Measurements from ENCODE around the gene PDE4C.

Gene PDE4C

DNA sequence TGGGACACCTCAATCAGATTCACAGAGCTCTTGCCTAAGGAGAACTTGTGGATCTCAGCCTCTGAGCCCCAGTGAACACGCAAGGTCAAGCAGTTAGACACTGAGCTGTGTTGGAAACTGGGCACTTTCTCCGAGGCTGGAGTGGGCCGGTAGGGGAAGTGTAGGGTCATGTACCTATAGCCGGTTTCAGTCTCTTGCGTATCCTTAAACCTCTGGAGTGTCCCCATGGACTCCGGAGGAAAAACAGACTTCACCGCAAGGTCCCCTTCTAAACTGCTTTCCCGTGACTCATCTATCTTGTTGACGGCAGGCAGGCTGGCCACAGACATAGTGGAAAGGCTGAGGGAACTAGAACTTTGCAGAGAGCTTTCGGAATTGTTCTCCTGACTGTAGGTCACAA lies 36.7 kb upstream of the PDE4C start:
- TF ChIP-seq, protein P1, sequence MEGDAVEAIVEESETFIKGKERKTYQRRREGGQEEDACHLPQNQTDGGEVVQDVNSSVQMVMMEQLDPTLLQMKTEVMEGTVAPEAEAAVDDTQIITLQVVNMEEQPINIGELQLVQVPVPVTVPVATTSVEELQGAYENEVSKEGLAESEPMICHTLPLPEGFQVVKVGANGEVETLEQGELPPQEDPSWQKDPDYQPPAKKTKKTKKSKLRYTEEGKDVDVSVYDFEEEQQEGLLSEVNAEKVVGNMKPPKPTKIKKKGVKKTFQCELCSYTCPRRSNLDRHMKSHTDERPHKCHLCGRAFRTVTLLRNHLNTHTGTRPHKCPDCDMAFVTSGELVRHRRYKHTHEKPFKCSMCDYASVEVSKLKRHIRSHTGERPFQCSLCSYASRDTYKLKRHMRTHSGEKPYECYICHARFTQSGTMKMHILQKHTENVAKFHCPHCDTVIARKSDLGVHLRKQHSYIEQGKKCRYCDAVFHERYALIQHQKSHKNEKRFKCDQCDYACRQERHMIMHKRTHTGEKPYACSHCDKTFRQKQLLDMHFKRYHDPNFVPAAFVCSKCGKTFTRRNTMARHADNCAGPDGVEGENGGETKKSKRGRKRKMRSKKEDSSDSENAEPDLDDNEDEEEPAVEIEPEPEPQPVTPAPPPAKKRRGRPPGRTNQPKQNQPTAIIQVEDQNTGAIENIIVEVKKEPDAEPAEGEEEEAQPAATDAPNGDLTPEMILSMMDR (IDR thresholded peaks at IDR 0.05; ENCODE audit: extremely low read depth, missing control alignments): no peak
- no peak for DNase-seq (ENCODE audit: low spot score)

GRCh38 chr19:18262144-18262543 lies 35.9 kb upstream of the PDE4C start:
- TF ChIP-seq, protein P1 (IDR thresholded peaks at IDR 0.05; ENCODE audit: extremely low read depth, missing control alignments): no peak
- no peak for DNase-seq (ENCODE audit: low spot score)

DNA sequence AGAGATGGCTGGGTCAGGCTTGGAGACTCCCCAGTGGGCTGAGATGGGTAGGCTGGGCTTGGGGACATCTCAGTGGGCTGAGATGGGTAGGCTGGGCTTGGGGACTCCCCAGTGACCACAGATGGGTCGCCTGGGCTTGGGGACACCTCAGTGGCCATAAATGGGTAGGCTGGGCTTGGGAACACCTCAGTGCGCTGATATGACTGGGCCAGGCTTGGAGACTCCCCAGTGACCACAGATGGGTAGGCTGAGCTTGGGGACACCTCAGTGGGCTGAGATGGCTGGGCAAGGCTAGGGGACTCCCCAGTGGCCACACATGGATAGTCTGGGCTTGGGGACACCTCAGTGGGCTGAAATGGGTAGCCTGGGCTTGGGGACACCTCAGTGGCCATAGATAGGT lies 35.2 kb upstream of the PDE4C start:
- DNase-seq (ENCODE audit: low spot score): no peak
- TF ChIP-seq, protein P1 (IDR thresholded peaks at IDR 0.05; ENCODE audit: extremely low read depth, missing control alignments): no peak

GRCh38 chr19:18259893-18260292 lies 33.7 kb upstream of the PDE4C start:
- TF ChIP-seq, protein P1 (IDR thresholded peaks at IDR 0.05; ENCODE audit: extremely low read depth, missing control alignments): no peak

DNA sequence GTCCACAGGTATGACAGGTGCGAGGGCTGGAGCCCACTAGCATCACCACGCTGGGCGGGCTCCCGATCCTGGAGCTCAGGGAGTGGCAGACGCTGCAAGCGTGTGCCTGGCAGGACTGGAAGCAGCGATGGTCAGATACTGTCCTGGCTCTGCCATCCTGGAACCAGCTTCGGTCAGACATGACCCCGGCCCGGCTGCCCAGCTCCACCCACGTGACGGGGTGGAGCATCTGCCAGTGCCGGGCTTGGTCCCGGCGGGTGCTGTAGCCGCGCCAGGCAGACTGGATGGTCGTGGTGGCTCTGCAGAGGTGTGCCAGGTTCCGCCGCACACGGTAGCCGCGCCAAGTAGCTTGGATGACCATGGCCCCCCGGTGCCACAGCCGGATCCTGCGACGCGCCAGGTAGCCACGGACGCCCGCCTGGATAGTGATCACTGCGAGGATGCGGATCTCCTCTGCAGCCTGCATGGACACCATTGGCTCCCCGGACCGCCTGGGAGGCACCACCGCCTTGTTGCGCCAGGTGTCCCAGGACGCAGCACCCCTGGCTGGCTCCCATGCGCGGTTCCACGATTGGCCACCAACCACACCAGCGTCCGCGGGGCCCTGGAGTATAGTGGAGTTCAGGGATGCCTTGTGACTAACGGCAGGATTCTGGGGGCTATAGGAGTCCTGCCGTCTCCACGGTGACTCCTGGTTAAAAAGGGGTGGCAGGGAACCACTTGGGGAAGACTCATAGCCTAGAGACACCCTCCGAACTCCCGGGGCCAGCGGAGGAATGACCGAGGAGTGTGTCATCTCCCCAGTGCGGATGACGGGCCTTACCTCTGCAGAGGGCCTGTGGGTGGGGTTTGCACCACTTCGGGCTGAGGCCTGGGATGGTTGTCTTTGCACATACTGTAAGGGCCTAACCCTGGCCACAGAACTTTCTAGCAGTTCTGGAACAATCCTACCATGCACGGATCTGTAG lies 31.5 kb upstream of the PDE4C start:
- no peak for DNase-seq (ENCODE audit: low spot score)
- TF ChIP-seq, protein P1 (IDR thresholded peaks at IDR 0.05; ENCODE audit: extremely low read depth, missing control alignments): no peak

More at GRCh38 chr19:18259893-18260292, 33.7 kb upstream of the PDE4C start:
- no peak for DNase-seq (ENCODE audit: low spot score)

GRCh38 chr19:18254546-18255503 lies 28.6 kb upstream of the PDE4C start:
- TF ChIP-seq, protein P1 (IDR thresholded peaks at IDR 0.05; ENCODE audit: extremely low read depth, missing control alignments): peak; percentile 14
- no peak for DNase-seq (ENCODE audit: low spot score)
